Right lobe of liver (tissue), 6 donors: ENCODE results near the gene CHRNA5. TPM values are rescaled to one million over a fixed set of nuclear protein-coding genes. Genes with fewer than 3 reads are reported as not detected.

Experiments
- ATAC-seq, 4 donors: fragments of 200-7000 bp; cut with Tn5 transposase; one replicate each; pipeline ENCODE4 v1.9.1; 2020; ENCODE audit warnings: mild to moderate bottlenecking in 4 of 4, moderate library complexity in 4 of 4
- DNase-seq, 3 donors: peaks; one replicate each; pipeline ENCODE4 v3.0.0-alpha.2; 2020
- H3K27ac ChIP-seq, 3 donors: fragments of 200-600 bp; one replicate each; pipeline ENCODE4 v1.8.0; 2022
- H3K27me3 ChIP-seq, 2 donors: fragments of 200-600 bp; one replicate each; pipeline ENCODE4 v1.8.0; 2022
- H3K36me3 ChIP-seq, 4 donors: fragments of 200-600 bp; sonication (generic) in 1 of 4; one replicate each; pipeline versions ENCODE4 v1.5.1 to v1.8.0; 2017 to 2022; ENCODE audit warnings: control low read depth in 1 of 4
- H3K4me1 ChIP-seq, 4 donors: fragments of 200-600 bp; sonication (generic) in 1 of 4; one replicate each; pipeline versions ENCODE4 v1.5.1 to v1.8.0; 2017 to 2022; ENCODE audit warnings: control low read depth in 1 of 4
- H3K4me3 ChIP-seq, 3 donors: fragments of 200-600 bp; one replicate each; pipeline ENCODE4 v1.8.0; 2022
- H3K9me3 ChIP-seq, 4 donors: fragments of 200-600 bp; sonication (generic) in 1 of 4; one replicate each; pipeline versions ENCODE4 v1.5.1 to v1.8.0; 2017 to 2022; ENCODE audit warnings: control low read depth in 1 of 4
- POLR2A ChIP-seq: fragments of 450-650 bp; IDR thresholded peaks from one replicate; pipeline ENCODE4 v1.6.1; 2017; ENCODE audit warnings: antibody characterized with exemption, mild to moderate bottlenecking
- WGBS: methylation state at CpG from one replicate; pipeline ENCODE4 v1.1.6; 2018; ENCODE audit warnings: low coverage, low lambda C conversion rate; ENCODE audit not compliant: insufficient coverage; ENCODE audit errors: missing lambda C conversion rate; 5-methylcytosine and 5-hydroxymethylcytosine counted together
- intact Hi-C, 2 donors: fragments of 100-400 bp; cut with DNase I; formaldehyde crosslinking; loops; one replicate each; pipeline versions ENCODE4 v1.11.2 to v1.14.1; 2022
- total RNA-seq, 6 experiments: library from RNA; depleted of rRNA in 2 of 6; stranded (reverse); fragments of >200 nt in 2 of 6; fragmentation: NEBNext Ultra II Directional in 3 of 6; extraction: Animal tissue kit (Norgen Biotek cat#: 25700) in 3 of 6; gene quantifications; one replicate each; pipeline versions ENCODE4 v1.1.0 to v1.2.4, GENCODE V29; 2016 to 2023
- TF ChIP-seq, protein P1 (sequence below), 4 donors: fragments of 200-600 bp in 3 of 4; fragments of 450-650 bp in 1 of 4; IDR thresholded peaks; one replicate each; pipeline versions ENCODE4 v1.5.1 to v1.8.0; 2016 to 2022; ENCODE audit warnings: antibody characterized with exemption in 4 of 4, mild to moderate bottlenecking in 2 of 4
- donor health status: DM: no; HTN: yes; CAD: no.
- donor health status: DM: no; HTN: no; CAD: no.
- donor health status: DM: no; HTN: no; CAD: no.
- donor health status: DM: no; HTN: yes; CAD: no.
- donor health status: DM: no; HTN: yes; CAD: no.

Gene CHRNA5
- total RNA-seq, 6 experiments from 2014 or later = 0.19 to 0.56 (median 0.38) TPM; not detected in 1

DNA sequence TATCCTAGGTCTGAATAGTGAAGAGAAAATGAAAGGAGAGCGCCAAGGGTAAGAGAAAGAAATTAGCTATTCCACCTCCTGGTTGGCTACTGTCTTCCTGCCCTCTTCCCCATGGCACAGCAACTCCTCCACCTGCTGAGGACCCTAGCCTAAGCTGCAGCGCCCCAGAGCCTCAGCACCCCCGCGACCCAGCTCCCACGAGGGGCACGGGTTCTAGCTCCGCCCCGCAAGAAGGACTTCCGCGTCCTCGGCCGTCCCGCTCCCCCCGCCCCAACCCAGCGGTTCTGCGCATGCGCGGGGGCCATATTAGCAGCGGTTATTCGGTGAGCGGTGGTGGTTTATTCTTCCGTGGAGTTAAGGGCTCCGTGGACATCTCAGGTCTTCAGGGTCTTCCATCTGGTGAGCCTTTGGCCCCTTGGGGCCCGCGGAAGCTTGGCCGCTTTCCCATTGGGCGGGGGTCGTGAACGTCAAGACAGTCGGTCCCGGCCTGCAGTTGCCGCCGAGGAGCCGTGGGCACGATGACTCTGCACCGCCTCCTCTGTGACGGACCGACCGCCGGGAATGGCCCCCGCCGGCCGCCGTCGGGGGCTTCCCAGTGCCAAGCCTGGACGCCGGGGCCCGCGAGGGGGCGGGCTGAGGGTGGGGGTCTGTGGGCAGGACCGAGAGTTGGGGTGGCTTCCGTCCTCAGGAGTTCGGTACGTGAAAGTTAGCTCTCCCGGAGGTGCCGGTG lies 25.0 kb upstream of the CHRNA5 start, which contains the start of gene PSMA4:
TSS of gene PSMA4 (plus strand) at position 304 of the 730 bp plus-strand sequence. CDS start 1,484 bp downstream, outside the sequence.
- peak; percentile 92 to 94 (median 93) for DNase-seq
- Histone ChIP-seq H3K4me3 (peak within 1 kb of the TSS; percentile 80 to 92 (median 80)), H3K27me3 (no peaks in the 10 kb centered on the region), H3K27ac (peak within 1 kb of the TSS; percentile 91 to 92 (median 92)), H3K4me1 (peaks cover 0 to 12% (median 0%) of the 10 kb centered on the region in 4 donors), H3K36me3 (peaks cover 0 to 32% (median 9%) of the 10 kb centered on the region in 4 donors), H3K9me3 (no peaks in the 10 kb centered on the region)
- ATAC-seq = peak; percentile 93 to 95 (median 93)
- TF ChIP-seq, protein P1, sequence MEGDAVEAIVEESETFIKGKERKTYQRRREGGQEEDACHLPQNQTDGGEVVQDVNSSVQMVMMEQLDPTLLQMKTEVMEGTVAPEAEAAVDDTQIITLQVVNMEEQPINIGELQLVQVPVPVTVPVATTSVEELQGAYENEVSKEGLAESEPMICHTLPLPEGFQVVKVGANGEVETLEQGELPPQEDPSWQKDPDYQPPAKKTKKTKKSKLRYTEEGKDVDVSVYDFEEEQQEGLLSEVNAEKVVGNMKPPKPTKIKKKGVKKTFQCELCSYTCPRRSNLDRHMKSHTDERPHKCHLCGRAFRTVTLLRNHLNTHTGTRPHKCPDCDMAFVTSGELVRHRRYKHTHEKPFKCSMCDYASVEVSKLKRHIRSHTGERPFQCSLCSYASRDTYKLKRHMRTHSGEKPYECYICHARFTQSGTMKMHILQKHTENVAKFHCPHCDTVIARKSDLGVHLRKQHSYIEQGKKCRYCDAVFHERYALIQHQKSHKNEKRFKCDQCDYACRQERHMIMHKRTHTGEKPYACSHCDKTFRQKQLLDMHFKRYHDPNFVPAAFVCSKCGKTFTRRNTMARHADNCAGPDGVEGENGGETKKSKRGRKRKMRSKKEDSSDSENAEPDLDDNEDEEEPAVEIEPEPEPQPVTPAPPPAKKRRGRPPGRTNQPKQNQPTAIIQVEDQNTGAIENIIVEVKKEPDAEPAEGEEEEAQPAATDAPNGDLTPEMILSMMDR (IDR thresholded peaks at IDR 0.05) = peak; percentile 10 to 24 (median 16)
- TF ChIP-seq POLR2A = peak; percentile 77
- intact Hi-C loops = no loop called here
- under 1% methylated on average over 24 of the region's 56 CpGs for whole genome bisulfite sequencing

DNA sequence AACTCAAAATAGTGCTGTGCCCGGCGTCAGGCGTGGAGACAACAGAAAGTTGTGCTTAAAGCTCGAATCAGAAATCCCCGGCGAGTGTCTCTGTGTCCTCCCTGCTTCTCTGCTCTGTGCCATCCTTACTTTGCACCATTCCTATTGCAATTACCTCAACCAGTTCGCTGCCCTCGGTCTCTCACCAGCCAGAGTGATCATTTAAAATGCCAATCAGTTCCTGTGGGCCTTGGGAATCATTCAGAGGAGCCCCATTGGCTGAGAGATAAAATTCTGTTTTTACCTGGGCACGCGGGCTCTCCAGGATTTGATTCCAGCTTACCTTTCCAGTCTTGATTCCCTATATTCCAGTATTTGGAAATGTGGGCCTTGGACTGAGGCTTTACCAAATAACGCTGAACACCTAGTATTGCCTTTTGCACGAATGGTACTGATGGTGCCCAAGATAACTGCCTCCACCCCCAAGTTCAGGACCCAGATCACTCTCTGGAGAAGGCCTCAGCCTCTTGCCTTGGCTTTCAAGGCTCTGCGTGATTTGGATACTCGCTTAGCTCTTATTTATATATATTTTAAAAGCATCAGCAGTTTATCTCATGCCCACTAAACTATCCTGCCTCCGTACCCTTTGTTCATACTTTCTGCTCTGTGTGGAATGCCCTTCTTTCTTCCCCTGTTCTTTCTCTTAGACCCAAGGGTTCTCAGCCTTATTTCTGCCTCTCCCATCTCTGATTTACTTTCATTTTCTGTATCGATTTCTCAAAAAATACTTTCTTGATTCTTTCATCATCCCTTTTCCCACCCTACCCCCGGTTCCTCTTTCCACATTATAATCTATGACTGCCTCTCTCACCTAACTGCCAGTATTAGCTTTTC lies 24.2 kb upstream of the CHRNA5 start:
- Histone ChIP-seq H3K36me3 (peaks cover 0 to 40% (median 16%) of the 10 kb centered on the region in 4 donors), H3K9me3 (no peaks in the 10 kb centered on the region), H3K27me3 (no peaks in the 10 kb centered on the region), H3K4me1 (peaks cover 0 to 12% (median 0%) of the 10 kb centered on the region in 4 donors), H3K27ac (peak overlapping the region; percentile 91 to 92 (median 92)), H3K4me3 (peak overlapping the region; percentile 80 to 92 (median 80))
- intact Hi-C loops = no loop called here
- DNase-seq = no peak
- under 1% methylated on average over 14 of the region's 17 CpGs for WGBS
- TF ChIP-seq, protein P1 (IDR thresholded peaks at IDR 0.05) = no peak
- TF ChIP-seq POLR2A = no peak
- ATAC-seq = peak in 2 of 4 donors; percentile 6 to 12

DNA sequence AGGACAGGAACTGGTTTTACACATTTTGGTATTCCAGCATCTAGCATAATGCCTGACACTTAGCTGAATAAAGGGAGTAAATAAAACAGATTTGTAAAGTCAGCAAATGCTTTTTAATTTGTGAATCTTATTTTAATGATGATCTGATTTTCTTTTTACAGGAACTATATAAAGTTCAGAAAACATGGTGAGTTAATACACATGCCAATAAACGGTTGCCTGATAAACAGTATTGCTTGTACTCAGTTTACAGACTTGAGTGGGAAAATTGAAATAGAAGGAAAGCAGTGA lies 23.6 kb upstream of the CHRNA5 start:
- no peaks in the 10 kb centered on the region for H3K9me3 ChIP-seq
- TF ChIP-seq, protein P1 (IDR thresholded peaks at IDR 0.05) = no peak
- no peak for TF ChIP-seq POLR2A
- H3K36me3 ChIP-seq = peaks cover 4 to 46% (median 19%) of the 10 kb centered on the region in 4 donors
- intact Hi-C loops = no loop called here
- H3K4me3 ChIP-seq = peak overlapping the region; percentile 80 to 92 (median 80)
- H3K4me1 ChIP-seq = peaks cover 0 to 12% (median 0%) of the 10 kb centered on the region in 4 donors
- peak overlapping the region in 1 of 3 donors; percentile 92 for H3K27ac ChIP-seq
- no peak for ATAC-seq
- no peaks in the 10 kb centered on the region for H3K27me3 ChIP-seq
- WGBS = 18% methylated on average over 1 of the region's 1 CpG
- DNase-seq = no peak

DNA sequence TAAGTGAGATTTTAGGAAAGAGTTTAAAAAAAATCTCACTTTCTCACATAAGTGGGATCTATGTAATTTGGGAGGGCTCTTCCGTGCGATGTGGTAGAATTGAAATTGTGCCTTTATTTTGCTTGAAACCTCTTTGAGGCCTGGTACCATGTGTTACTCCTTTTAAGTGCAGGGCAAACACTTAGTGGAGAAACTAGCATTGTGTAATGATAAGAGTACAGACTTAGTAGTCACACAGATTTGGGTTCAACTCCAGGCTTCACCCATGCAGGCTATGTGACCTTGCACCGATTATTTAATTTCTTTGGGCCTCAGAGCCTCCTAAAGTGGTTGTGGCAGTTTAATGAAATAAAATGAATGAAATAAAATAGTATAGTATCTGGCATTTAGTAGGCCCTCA lies 22.7 kb upstream of the CHRNA5 start:
- H3K27ac ChIP-seq = no peak overlapping the region
- ATAC-seq (no peak), DNase-seq (no peak)
- 96% methylated on average over 3 of the region's 3 CpGs for WGBS
- intact Hi-C loops = no loop called here
- H3K9me3 ChIP-seq = no peaks in the 10 kb centered on the region
- H3K4me1 ChIP-seq = peaks cover 0 to 12% (median 0%) of the 10 kb centered on the region in 4 donors
- H3K36me3 ChIP-seq = peaks cover 4 to 56% (median 27%) of the 10 kb centered on the region in 4 donors
- TF ChIP-seq POLR2A = no peak
- TF ChIP-seq, protein P1 (IDR thresholded peaks at IDR 0.05) = no peak
- H3K27me3 ChIP-seq = no peaks in the 10 kb centered on the region
- H3K4me3 ChIP-seq = no peak overlapping the region
